Choroid plexus epithelial cell (primary cell): ENCODE measurements around the gene RAB42.

Experiments used
- DNase-seq: peaks from one replicate; pipeline ENCODE4 v3.0.0-alpha.2; 2010; ENCODE audit warnings: low read depth
- H3K4me3 ChIP-seq: 2 replicates; pipeline ENCODE4 v1.5.1; 2011; ENCODE audit warnings: low read depth, mild to moderate bottlenecking, control low read depth, low read length, moderate library complexity
- CTCF ChIP-seq: conservative IDR thresholded peaks from 2 replicates; pipeline ENCODE4 v1.5.1; 2011; ENCODE audit warnings: low read depth, mild to moderate bottlenecking, control low read depth, inconsistent platforms, low read length, moderate library complexity

Gene RAB42

DNA sequence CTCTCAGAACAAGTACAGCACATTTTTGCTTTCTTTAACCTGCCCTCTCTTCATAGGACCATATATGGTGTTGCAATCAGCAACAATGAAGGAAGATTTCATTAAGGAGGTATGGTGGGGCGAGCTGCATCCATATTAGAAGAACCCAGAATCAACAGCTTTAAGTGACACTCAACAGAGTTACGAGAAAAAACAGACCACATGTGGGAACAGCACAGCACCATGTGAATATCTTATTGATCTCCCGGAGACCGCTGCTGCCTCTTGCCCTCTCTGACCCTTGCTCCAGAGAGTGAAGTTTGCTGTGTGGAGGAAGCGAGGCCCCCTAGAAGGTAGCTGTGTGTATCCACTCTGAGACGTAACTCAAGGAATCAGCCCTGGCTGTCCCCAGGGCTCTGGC lies 12.9 kb downstream of the RAB42 start:
- no peak overlapping the region for H3K4me3 ChIP-seq
- DNase-seq: no peak
- no peak for TF ChIP-seq CTCF

DNA sequence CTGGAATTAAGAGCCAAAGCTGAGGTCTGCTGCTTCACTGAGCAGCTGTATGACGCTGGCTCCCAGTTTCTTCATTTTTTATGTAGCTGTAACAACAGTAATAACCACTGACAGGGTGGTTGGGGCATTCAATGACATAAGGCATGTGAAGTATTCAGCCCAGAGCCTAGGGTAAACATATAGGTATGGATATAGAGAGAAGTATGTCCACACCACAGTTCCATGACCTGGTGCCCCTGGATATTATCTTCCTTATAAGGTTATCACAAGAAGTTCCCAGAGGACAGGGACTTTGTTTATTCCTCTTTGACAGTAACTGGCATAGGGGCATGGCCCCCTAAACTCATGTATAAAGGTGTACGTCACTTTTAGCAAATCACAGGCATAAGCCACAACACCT lies 14.7 kb downstream of the RAB42 start:
- H3K4me3 ChIP-seq: no peak overlapping the region
- DNase-seq: no peak
- no peak for TF ChIP-seq CTCF

GRCh38 chr1:28613175-28613574 lies 21.1 kb downstream of the RAB42 start:
- TF ChIP-seq CTCF: no peak
- no peak overlapping the region for H3K4me3 ChIP-seq
- no peak for DNase-seq

GRCh38 chr1:28631713-28632112 lies 39.6 kb downstream of the RAB42 start:
- TF ChIP-seq CTCF: no peak
- no peak overlapping the region for H3K4me3 ChIP-seq
- no peak for DNase-seq

- DNase-seq: no peak
- TF ChIP-seq CTCF: no peak
- H3K4me3 ChIP-seq: no peak overlapping the region
Observed at GRCh38 chr1:28632560-28632959, 40.5 kb downstream of the RAB42 start.

DNA sequence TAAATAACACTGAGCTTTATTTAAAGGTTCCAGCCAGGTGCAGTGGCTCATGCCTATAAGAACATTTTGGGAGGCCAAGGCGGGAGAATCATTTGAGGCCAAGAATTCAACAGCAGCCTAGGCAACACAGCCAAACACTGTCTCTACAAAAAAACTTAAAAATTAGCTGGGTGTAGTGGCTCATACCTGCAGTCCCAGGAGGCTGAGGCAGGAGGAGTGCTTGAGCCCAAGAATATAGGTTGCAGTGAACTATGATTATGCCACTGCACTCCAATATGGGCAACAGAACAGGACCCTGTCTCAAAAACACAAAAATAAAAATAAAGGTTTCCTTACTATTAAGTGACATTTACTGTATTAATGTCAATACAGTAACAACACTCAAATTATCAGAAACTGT lies 48.7 kb downstream of the RAB42 start:
- peak; percentile 52 for DNase-seq
- H3K4me3 ChIP-seq: no peak overlapping the region
- TF ChIP-seq CTCF: peak; percentile 68

GRCh38 chr1:28642056-28642846 lies 50.2 kb downstream of the RAB42 start:
- DNase-seq: peak; percentile 43
- peak overlapping the region; percentile 94 for H3K4me3 ChIP-seq
- TF ChIP-seq CTCF: no peak
